HCT116 (cell line): ENCODE data around the gene GEMIN5. TPM values are rescaled to one million over a fixed set of nuclear protein-coding genes. Genes with fewer than 3 reads are reported as not detected.

Experiments
- ATAC-seq: fragments of 200-7000 bp; cut with Tn5 transposase; 2 replicates; pipeline ENCODE4 v1.9.1; 2020; ENCODE audit warnings: mild to moderate bottlenecking, moderate library complexity
- BruUV-seq: library from RNA; stranded (reverse); fragments of 400-500 nt; replicated peaks from 2 replicates; lab custom pipeline; 2021; lab: Mats Ljungman, UMichigan
- CTCF ChIA-PET: fragments of 300-600 bp; sonication (Branson Sonifier 250); formaldehyde crosslinking; loops from one replicate; lab custom pipeline; 2021; ENCODE audit warnings: antibody characterized with exemption; lab: Charles Lee
- POLR2A ChIA-PET: fragments of 300-600, 350-600 bp; sonication (Branson Sonifier 250); formaldehyde crosslinking; loops from one replicate; lab custom pipeline; 2021; ENCODE audit warnings: antibody characterized with exemption; lab: Charles Lee
- RAD21 ChIA-PET, 2 experiments: fragments of 300-600 bp; sonication (Branson Sonifier 250); formaldehyde crosslinking; loops; one replicate each; lab custom pipeline; 2023; ENCODE audit warnings: low total read pairs in 2 of 2; ENCODE audit not compliant: uncharacterized antibody in 2 of 2, unreplicated experiment in 2 of 2, low non-redundant PET in 1 of 2; lab: Charles Lee
- DNase-seq: peaks from one replicate; pipeline ENCODE4 v3.0.0-alpha.2; 2010; ENCODE audit warnings: low read depth, low spot score
- H2AFZ ChIP-seq: fragments of 200-600 bp; shearing (Covaris generic), sonication (generic); 2 replicates; pipeline ENCODE4 v1.6.1; 2017; ENCODE audit warnings: low read depth, mixed run types, mixed read lengths, antibody characterized with exemption, low read length; ENCODE audit not compliant: poor library complexity, severe bottlenecking
- H3K27ac ChIP-seq: 2 replicates; pipeline ENCODE4 v1.5.1; 2012; ENCODE audit warnings: low read depth, low read length
- H3K27me3 ChIP-seq: fragments of 200-600 bp; sonication (generic); 2 replicates; pipeline ENCODE4 v1.6.1; 2016; ENCODE audit warnings: mixed run types, low read length, mixed read lengths; ENCODE audit not compliant: insufficient read depth
- H3K36me3 ChIP-seq, 2 experiments: fragments of 200-500 bp in 1 of 2; fragments of 200-600 bp in 1 of 2; sonication (Bioruptor generic) in 1 of 2; sonication (generic) in 1 of 2; 2 replicates each; pipeline versions ENCODE4 v1.5.1 to v1.6.1; 2014 to 2016; ENCODE audit warnings: low read length in 2 of 2, inconsistent platforms in 1 of 2, mixed read lengths in 1 of 2, mixed run types in 1 of 2; ENCODE audit not compliant: insufficient read depth in 2 of 2, control insufficient read depth in 1 of 2
- H3K4me1 ChIP-seq, 2 experiments: fragments of 200-600 bp in 1 of 2; sonication (generic) in 1 of 2; 2 replicates each; pipeline versions ENCODE4 v1.5.1 to v1.6.1; 2012 to 2017; ENCODE audit warnings: low read length in 2 of 2, inconsistent platforms in 1 of 2, mild to moderate bottlenecking in 1 of 2, mixed read lengths in 1 of 2, mixed run types in 1 of 2, moderate library complexity in 1 of 2; ENCODE audit not compliant: insufficient read depth in 2 of 2, control insufficient read depth in 1 of 2
- H3K4me2 ChIP-seq: fragments of 200-600 bp; sonication (generic); 2 replicates; pipeline ENCODE4 v1.6.1; 2017; ENCODE audit warnings: mixed run types, low read length, mixed read lengths
- H3K4me3 ChIP-seq, 2 experiments: fragments of 200-600 bp in 1 of 2; sonication (generic) in 1 of 2; replicated peaks in 1 of 2; 2 replicates each; pipeline ENCODE4 v1.5.1; 2011 to 2016; ENCODE audit warnings: low read length in 2 of 2, control low read depth in 1 of 2, low read depth in 1 of 2, mild to moderate bottlenecking in 1 of 2, mixed read lengths in 1 of 2, mixed run types in 1 of 2
- H3K79me2 ChIP-seq: fragments of 200-600 bp; sonication (generic); 2 replicates; pipeline ENCODE4 v1.6.1; 2017; ENCODE audit warnings: mild to moderate bottlenecking, mixed run types, low read length, moderate library complexity, mixed read lengths; ENCODE audit not compliant: insufficient read depth
- H3K9ac ChIP-seq: fragments of 200-600 bp; sonication (generic); 2 replicates; pipeline ENCODE4 v1.6.1; 2016; ENCODE audit warnings: low read length, mixed read lengths
- H3K9me2 ChIP-seq: fragments of 200-600 bp; sonication (generic), shearing (Covaris generic); 2 replicates; pipeline ENCODE4 v1.6.1; 2017; ENCODE audit warnings: mixed run types, mild to moderate bottlenecking, moderate library complexity; ENCODE audit not compliant: insufficient read depth
- H3K9me3 ChIP-seq, 2 experiments: fragments of 200-500 bp in 1 of 2; fragments of 200-600 bp in 1 of 2; sonication (Bioruptor generic) in 1 of 2; sonication (generic) in 1 of 2; 2 replicates each; pipeline ENCODE4 v1.6.1; 2014 to 2017; ENCODE audit warnings: low read length in 2 of 2, mixed read lengths in 2 of 2, inconsistent platforms in 1 of 2, low read depth in 1 of 2, mild to moderate bottlenecking in 1 of 2, mixed run types in 1 of 2, moderate library complexity in 1 of 2; ENCODE audit not compliant: control insufficient read depth in 1 of 2, insufficient read depth in 1 of 2
- H4K20me1 ChIP-seq: fragments of 200-600 bp; sonication (generic), shearing (Covaris generic); 2 replicates; pipeline ENCODE4 v1.6.1; 2017; ENCODE audit warnings: mixed run types, mild to moderate bottlenecking, moderate library complexity; ENCODE audit not compliant: insufficient read depth
- ATF3 ChIP-seq: IDR thresholded peaks from 2 replicates; pipeline ENCODE4 v1.6.1; 2012
- CTCF ChIP-seq, 3 experiments: fragments of 200-600 bp in 1 of 3; sonication (generic) in 1 of 3; IDR thresholded peaks in 2 of 3; conservative IDR thresholded peaks in 1 of 3; 2 replicates each; pipeline ENCODE4 v1.5.1; 2012 to 2017; ENCODE audit warnings: low read depth in 2 of 3, low read length in 2 of 3, antibody characterized with exemption in 1 of 3, borderline replicate concordance in 1 of 3, control low read depth in 1 of 3, mild to moderate bottlenecking in 1 of 3, mixed read lengths in 1 of 3, mixed run types in 1 of 3, moderate library complexity in 1 of 3; ENCODE audit not compliant: insufficient read depth in 1 of 3
- EGR1 ChIP-seq: IDR thresholded peaks from 2 replicates; pipeline ENCODE4 v1.6.1; 2012; ENCODE audit warnings: low read depth
- EZH2 ChIP-seq: fragments of 200-600 bp; sonication (generic); IDR thresholded peaks from 2 replicates; pipeline ENCODE4 v1.6.1; 2017; ENCODE audit warnings: antibody characterized with exemption, mixed run types
- EZH2phosphoT487 ChIP-seq: fragments of 200-600 bp; IDR thresholded peaks from 2 replicates; pipeline ENCODE4 v1.6.1; 2018; ENCODE audit warnings: antibody characterized with exemption, borderline replicate concordance
- POLR2A ChIP-seq: IDR thresholded peaks from 2 replicates; pipeline ENCODE4 v1.7.0; 2011; ENCODE audit warnings: borderline replicate concordance; ENCODE audit not compliant: insufficient read depth, insufficient read length; ENCODE audit errors: extremely low read depth
- SP1 ChIP-seq: IDR thresholded peaks from 2 replicates; pipeline ENCODE4 v1.6.1; 2012; ENCODE audit warnings: low read depth
- TCF7L2 ChIP-seq: IDR thresholded peaks from 2 replicates; pipeline ENCODE4 v1.7.0; 2011; ENCODE audit warnings: borderline replicate concordance, inconsistent platforms; ENCODE audit not compliant: insufficient read depth, insufficient read length; ENCODE audit errors: extremely low read depth
- ZFX ChIP-seq: fragments of 450-650 bp; IDR thresholded peaks from 2 replicates; pipeline ENCODE4 v1.6.1; 2017
- intact Hi-C: fragments of 100-400 bp; cut with micrococcal nuclease; formaldehyde crosslinking; loops from 2 replicates; pipeline ENCODE4 v1.10.0; 2022
- total RNA-seq: library from RNA; stranded (reverse); gene quantifications from one replicate; pipeline ENCODE4 v1.2.1, GENCODE V29; 2021; ENCODE audit not compliant: unreplicated experiment

GEMIN5 gene
- total RNA-seq, 1 experiment from 2014 or later, result 35.9 TPM

- no peaks in the 10 kb centered on the region for H3K9me3 ChIP-seq
- H3K27me3 ChIP-seq, result no peaks in the 10 kb centered on the region
- BruUV-seq, result no TSS peak
- H4K20me1 ChIP-seq, result peaks cover 5% of the 10 kb centered on the region; the same call in 1 of the 2 replicates
- TF ChIP-seq ATF3 (no peak), EGR1 (no peak), SP1 (no peak), CTCF (IDR thresholded peaks at IDR 0.05 in 2 of 3, conservative IDR thresholded peaks at IDR 0.05 in 1 of 3; ENCODE audit: borderline replicate concordance in 1 of 3, insufficient read depth in 1 of 3, low read depth in 2 of 3, low read length in 2 of 3) (no peak), EZH2 (no peak), EZH2phosphoT487 (no peak), ZFX (no peak), POLR2A (no peak), TCF7L2 (no peak)
- peaks cover 21 to 40% of the 10 kb centered on the region in 2 experiments for H3K36me3 ChIP-seq
- no peak overlapping the region for H3K4me2 ChIP-seq
- POLR2A ChIA-PET, result no interaction called here
- H2AFZ ChIP-seq, result no peak overlapping the region
- H3K79me2 ChIP-seq, result peaks cover 63% of the 10 kb centered on the region
- no peak overlapping the region for H3K9ac ChIP-seq
- RAD21 ChIA-PET, result no interaction called here
- CTCF ChIA-PET, result no interaction called here
- no peaks in the 10 kb centered on the region for H3K9me2 ChIP-seq
- H3K27ac ChIP-seq, result no peak overlapping the region
- no peak for DNase-seq
- intact Hi-C loops, result loop anchor here (10.0 kb wide), 1 partner anchor 279 kb away; no protein-coding TSS in a partner anchor
- H3K4me1 ChIP-seq, result peaks cover 0 to 13% of the 10 kb centered on the region in 2 experiments; a peak in 3 of 4 replicates
- H3K4me3 ChIP-seq, result no peak overlapping the region
- no peak for ATAC-seq
Measured at GRCh38 chr5:154933537-154933936, 4.5 kb downstream of the GEMIN5 start.
